GM20000 (cell line): ENCODE measurements around the gene USP24.

Experiments used
- DNase-seq: peaks from one replicate; pipeline ENCODE4 v3.0.0; 2012; ENCODE audit warnings: low spot score
- TF ChIP-seq, protein P1 (sequence below): IDR thresholded peaks from 2 replicates; pipeline ENCODE4 v1.5.1; 2012; ENCODE audit warnings: mild to moderate bottlenecking, control low read depth; ENCODE audit errors: extremely low read depth, missing control alignments

The USP24 gene

DNA sequence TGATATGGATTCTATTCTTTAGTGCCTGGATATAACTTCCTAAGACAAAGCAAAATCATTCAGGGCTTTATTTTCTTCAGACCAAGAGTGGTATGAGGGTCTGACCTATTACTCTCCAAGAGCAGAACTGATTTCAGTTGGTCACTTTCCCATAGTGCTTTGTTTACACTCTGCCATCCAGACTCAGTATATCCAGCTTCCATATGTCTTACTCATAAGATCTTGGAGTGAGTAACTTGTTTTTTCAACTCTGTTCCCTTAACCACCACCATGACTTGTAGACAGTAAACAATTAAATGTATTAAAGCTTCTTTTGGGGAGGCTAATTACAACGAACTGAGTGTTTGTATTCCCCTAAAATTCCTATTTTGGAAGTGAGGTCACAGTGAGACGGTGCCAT, 83.4 kb downstream of the USP24 start:
- DNase-seq, result no peak
- TF ChIP-seq, protein P1, sequence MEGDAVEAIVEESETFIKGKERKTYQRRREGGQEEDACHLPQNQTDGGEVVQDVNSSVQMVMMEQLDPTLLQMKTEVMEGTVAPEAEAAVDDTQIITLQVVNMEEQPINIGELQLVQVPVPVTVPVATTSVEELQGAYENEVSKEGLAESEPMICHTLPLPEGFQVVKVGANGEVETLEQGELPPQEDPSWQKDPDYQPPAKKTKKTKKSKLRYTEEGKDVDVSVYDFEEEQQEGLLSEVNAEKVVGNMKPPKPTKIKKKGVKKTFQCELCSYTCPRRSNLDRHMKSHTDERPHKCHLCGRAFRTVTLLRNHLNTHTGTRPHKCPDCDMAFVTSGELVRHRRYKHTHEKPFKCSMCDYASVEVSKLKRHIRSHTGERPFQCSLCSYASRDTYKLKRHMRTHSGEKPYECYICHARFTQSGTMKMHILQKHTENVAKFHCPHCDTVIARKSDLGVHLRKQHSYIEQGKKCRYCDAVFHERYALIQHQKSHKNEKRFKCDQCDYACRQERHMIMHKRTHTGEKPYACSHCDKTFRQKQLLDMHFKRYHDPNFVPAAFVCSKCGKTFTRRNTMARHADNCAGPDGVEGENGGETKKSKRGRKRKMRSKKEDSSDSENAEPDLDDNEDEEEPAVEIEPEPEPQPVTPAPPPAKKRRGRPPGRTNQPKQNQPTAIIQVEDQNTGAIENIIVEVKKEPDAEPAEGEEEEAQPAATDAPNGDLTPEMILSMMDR, result no peak

DNA sequence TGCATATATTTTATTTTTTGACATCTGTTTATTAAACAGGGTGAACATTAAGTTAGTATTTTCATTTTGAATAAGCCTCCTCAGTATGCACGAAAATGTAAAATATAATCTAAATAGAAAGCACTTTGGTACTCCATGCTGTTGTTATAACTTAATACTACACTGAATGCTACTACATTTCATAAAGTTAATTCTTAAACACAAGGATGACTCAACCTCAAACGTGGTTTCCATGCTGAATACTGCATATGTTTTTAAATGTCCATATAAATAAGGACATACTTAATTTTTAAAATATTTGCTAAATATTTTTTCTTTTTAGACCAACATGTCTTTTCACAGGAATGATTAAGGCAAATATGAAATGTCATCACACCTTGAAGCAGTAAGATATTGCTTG, 83.9 kb downstream of the USP24 start:
- TF ChIP-seq, protein P1, result no peak
- no peak for DNase-seq

DNA sequence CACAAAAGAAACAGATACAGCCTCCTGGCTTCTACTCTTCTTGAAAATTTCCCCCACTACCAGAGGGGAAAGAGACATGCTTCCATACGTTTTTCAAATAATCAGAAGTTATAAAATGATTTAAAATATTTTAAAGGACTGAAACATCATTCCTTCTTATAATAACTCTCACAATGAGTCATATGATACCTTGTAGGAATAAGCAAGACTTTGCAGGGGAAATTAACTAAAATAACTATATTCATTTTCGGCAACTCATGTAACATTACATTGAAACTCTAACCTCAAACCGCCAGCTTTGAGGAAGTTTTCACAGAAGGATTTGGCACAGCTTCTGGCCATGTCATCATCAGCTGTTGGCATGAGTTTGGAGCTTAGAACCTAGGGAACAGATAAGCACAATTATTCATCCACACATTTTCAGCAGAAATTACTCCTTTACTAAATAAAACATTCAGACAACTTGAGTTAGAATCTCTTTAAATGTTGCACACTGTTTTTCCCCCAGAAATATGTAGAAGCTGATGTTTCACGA, 85.9 kb downstream of the USP24 start:
- TF ChIP-seq, protein P1, result no peak
- DNase-seq, result no peak

DNA sequence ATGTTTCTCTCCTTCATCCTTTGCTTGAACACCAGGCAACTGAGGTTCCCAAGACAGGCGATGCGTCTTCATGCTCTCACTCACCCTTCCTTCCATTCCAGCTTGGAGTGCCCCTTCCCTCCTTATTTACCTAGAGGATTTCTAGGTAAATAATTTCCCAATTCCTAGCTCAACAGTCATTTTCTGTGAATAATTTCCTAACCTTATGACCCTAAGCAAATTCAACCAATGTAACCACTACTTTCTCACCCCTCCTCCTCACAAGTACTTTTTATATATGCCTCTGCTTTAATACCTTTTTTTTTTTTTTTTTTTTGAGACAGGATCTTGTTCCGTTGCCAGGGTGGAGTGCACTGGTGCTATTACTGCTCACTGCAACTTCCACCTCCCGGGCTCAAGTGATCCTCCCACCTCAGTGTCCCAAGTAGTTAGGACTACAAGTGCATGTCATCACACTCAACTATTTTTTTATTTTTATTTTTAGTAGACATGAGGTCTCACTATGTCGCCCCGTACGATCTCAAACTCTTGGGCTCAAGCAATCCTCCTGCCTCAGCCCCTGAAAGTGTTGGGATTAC, 86.7 kb downstream of the USP24 start:
- DNase-seq, result no peak
- TF ChIP-seq, protein P1, result no peak

DNA sequence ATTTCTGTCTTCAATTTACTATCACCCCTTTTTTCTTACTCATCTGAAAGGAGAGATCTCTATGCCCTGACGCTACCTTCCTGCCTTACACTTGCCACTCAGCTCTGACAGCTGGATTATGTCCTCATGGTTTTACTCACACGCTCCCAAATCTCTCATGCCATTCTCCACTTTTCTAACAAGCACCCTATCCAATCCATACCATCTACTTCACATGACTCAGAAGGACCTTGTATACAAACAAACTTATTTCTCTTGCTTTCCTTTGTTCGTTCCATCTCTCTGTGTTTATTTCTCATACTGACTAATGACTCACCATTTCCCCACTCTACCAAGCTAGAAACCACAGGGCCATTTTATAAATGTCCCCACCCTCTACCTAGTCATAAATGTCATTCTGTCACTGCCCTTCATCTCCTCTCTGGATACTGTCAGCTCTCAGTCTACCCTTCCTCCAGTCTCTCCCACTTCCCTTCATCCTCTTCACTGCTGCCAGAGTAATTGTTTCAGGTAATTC, 87.3 kb downstream of the USP24 start:
- DNase-seq, result peak; percentile 46
- TF ChIP-seq, protein P1, result no peak

DNA sequence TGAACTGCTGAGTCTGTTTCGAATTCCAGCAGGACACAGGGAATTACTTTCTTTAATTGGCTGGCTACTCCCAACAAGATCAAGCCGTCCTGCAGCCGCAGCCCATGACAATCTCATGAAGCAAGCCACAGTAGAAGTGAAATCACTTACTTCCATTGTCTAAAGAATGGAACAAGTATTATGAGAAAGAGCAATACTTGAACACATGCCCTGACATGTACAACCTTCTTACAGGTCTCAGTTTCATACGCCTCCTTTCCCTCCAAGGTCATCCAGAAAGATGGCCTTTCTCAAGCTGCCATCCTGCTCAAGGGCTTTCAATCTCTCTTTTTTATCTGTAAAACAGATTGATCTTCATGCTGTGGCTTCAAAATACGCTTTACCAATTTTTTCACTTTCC, 90.7 kb downstream of the USP24 start:
- DNase-seq, result no peak
- TF ChIP-seq, protein P1, result no peak

DNA sequence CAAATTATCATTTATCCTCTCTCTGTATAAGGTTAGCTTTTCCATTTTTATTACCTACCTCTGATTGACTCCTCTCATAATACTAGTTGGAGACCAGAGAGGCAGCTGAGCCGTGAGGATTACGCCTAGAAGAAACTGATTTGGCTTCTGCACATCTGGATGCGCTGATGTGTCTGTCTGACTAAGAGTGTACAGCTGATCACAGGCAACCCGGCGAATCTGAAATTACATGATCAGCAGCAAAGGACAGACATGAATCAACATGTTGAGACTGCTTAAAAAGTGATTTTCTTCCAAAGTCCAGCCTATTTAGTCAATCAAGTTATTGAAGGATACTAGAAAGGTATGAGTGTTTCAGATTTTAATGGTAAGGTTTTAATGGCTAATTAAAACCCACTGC, 94.6 kb downstream of the USP24 start:
- TF ChIP-seq, protein P1, result no peak
- DNase-seq, result no peak
